ENCODE measurements around the gene CRIM1. TPM values are rescaled to one million over a fixed set of nuclear protein-coding genes. Genes with fewer than 3 reads are reported as not detected.

The CRIM1 gene
- total RNA-seq, 1 donor from 2014 or later, result 25.8 TPM

GRCh38 chr2:36387258-36387916, 31.8 kb downstream of the CRIM1 start:
- no peak for TF ChIP-seq CTCF (IDR thresholded peaks at IDR 0.05; ENCODE audit: unreplicated experiment)
- H3K4me3 Mint-ChIP-seq (ENCODE audit: low read depth), result no peak overlapping the region
- H3K36me3 Mint-ChIP-seq (ENCODE audit: insufficient read depth), result no peaks in the 10 kb centered on the region
- no peaks in the 10 kb centered on the region for H3K27me3 Mint-ChIP-seq
- no peak overlapping the region for H3K27ac Mint-ChIP-seq
- no peaks in the 10 kb centered on the region for H3K9me3 Mint-ChIP-seq (ENCODE audit: low read depth)
- DNase-seq (ENCODE audit: low spot score, unreplicated experiment), result no peak
- peaks cover 6% of the 10 kb centered on the region for H3K4me1 Mint-ChIP-seq (ENCODE audit: low read depth)

- H3K27me3 Mint-ChIP-seq, result no peaks in the 10 kb centered on the region
- H3K36me3 Mint-ChIP-seq (ENCODE audit: insufficient read depth), result no peaks in the 10 kb centered on the region
- no peak overlapping the region for H3K4me3 Mint-ChIP-seq (ENCODE audit: low read depth)
- no peak for DNase-seq (ENCODE audit: low spot score, unreplicated experiment)
- H3K27ac Mint-ChIP-seq, result no peak overlapping the region
- no peaks in the 10 kb centered on the region for H3K9me3 Mint-ChIP-seq (ENCODE audit: low read depth)
- peaks cover 11% of the 10 kb centered on the region for H3K4me1 Mint-ChIP-seq (ENCODE audit: low read depth)
- TF ChIP-seq CTCF (IDR thresholded peaks at IDR 0.05; ENCODE audit: unreplicated experiment), result no peak
Observed at GRCh38 chr2:36388472-36388871, 32.9 kb downstream of the CRIM1 start.

- H3K36me3 Mint-ChIP-seq (ENCODE audit: insufficient read depth), result no peaks in the 10 kb centered on the region
- no peak overlapping the region for H3K4me3 Mint-ChIP-seq (ENCODE audit: low read depth)
- no peak for TF ChIP-seq CTCF (IDR thresholded peaks at IDR 0.05; ENCODE audit: unreplicated experiment)
- H3K4me1 Mint-ChIP-seq (ENCODE audit: low read depth), result peaks cover 11% of the 10 kb centered on the region
- no peaks in the 10 kb centered on the region for H3K9me3 Mint-ChIP-seq (ENCODE audit: low read depth)
- H3K27ac Mint-ChIP-seq, result no peak overlapping the region
- no peak for DNase-seq (ENCODE audit: low spot score, unreplicated experiment)
- no peaks in the 10 kb centered on the region for H3K27me3 Mint-ChIP-seq
Observed at GRCh38 chr2:36389091-36389564, 33.5 kb downstream of the CRIM1 start.

- Mint-ChIP-seq H3K36me3 (ENCODE audit: insufficient read depth) (no peaks in the 10 kb centered on the region), H3K27me3 (no peaks in the 10 kb centered on the region), H3K4me3 (ENCODE audit: low read depth) (no peak overlapping the region), H3K27ac (no peak overlapping the region), H3K9me3 (ENCODE audit: low read depth) (no peaks in the 10 kb centered on the region), H3K4me1 (ENCODE audit: low read depth) (peaks cover 11% of the 10 kb centered on the region)
- TF ChIP-seq CTCF (IDR thresholded peaks at IDR 0.05; ENCODE audit: unreplicated experiment), result no peak
- DNase-seq (ENCODE audit: low spot score, unreplicated experiment), result no peak
Observed at GRCh38 chr2:36389577-36389976, 34.0 kb downstream of the CRIM1 start.

- H3K4me1 Mint-ChIP-seq (ENCODE audit: low read depth), result peaks cover 17% of the 10 kb centered on the region
- DNase-seq (ENCODE audit: low spot score, unreplicated experiment), result no peak
- no peak overlapping the region for H3K4me3 Mint-ChIP-seq (ENCODE audit: low read depth)
- H3K27ac Mint-ChIP-seq, result peak overlapping the region; percentile 58
- H3K9me3 Mint-ChIP-seq (ENCODE audit: low read depth), result no peaks in the 10 kb centered on the region
- no peaks in the 10 kb centered on the region for H3K27me3 Mint-ChIP-seq
- no peak for TF ChIP-seq CTCF (IDR thresholded peaks at IDR 0.05; ENCODE audit: unreplicated experiment)
- peaks cover 2% of the 10 kb centered on the region for H3K36me3 Mint-ChIP-seq (ENCODE audit: insufficient read depth)
Observed at GRCh38 chr2:36392571-36393255, 37.1 kb downstream of the CRIM1 start.

All from progenitor cell of endocrine pancreas (in vitro differentiated cells).